GM23248 (cell line): ENCODE results near the gene MAMDC4. TPM values are rescaled to one million over a fixed set of nuclear protein-coding genes. Genes with fewer than 3 reads are reported as not detected.

Experiments
- DNase-seq: peaks from one replicate; pipeline ENCODE4 v3.0.0-alpha.2; 2015
- H2AFZ ChIP-seq: fragments of 200-600 bp; sonication (generic); 2 replicates; pipeline ENCODE4 v1.6.1; 2016; ENCODE audit warnings: antibody characterized with exemption
- H3F3A ChIP-seq: fragments of 200-600 bp; sonication (generic); 2 replicates; pipeline ENCODE4 v1.6.1; 2016; ENCODE audit warnings: mild to moderate bottlenecking, antibody characterized with exemption, mixed run types; ENCODE audit not compliant: insufficient read depth
- H3K27ac ChIP-seq: fragments of 200-600 bp; sonication (generic); 2 replicates; pipeline ENCODE4 v1.5.1; 2016; ENCODE audit warnings: mild to moderate bottlenecking
- H3K27me3 ChIP-seq: fragments of 200-600 bp; sonication (generic); replicated peaks from 2 replicates; pipeline ENCODE4 v1.6.1; 2016; ENCODE audit warnings: mild to moderate bottlenecking; ENCODE audit not compliant: insufficient read depth
- H3K36me3 ChIP-seq: fragments of 200-600 bp; sonication (generic); 2 replicates; pipeline ENCODE4 v1.6.1; 2016; ENCODE audit warnings: low read depth, mild to moderate bottlenecking
- H3K4me1 ChIP-seq: fragments of 200-600 bp; sonication (generic); 2 replicates; pipeline ENCODE4 v1.6.1; 2016; ENCODE audit warnings: mild to moderate bottlenecking; ENCODE audit not compliant: insufficient read depth
- H3K4me2 ChIP-seq: fragments of 200-600 bp; sonication (generic); one replicate; pipeline ENCODE4 v1.6.1; 2016; ENCODE audit warnings: mild to moderate bottlenecking; ENCODE audit not compliant: unreplicated experiment
- H3K4me3 ChIP-seq: fragments of 200-600 bp; sonication (generic); 2 replicates; pipeline ENCODE4 v1.5.1; 2016; ENCODE audit warnings: mild to moderate bottlenecking
- H3K79me2 ChIP-seq: fragments of 200-600 bp; sonication (generic); 2 replicates; pipeline ENCODE4 v1.6.1; 2016; ENCODE audit warnings: mild to moderate bottlenecking; ENCODE audit not compliant: insufficient read depth
- H3K9ac ChIP-seq: fragments of 200-600 bp; sonication (generic); 2 replicates; pipeline ENCODE4 v1.6.1; 2016; ENCODE audit warnings: mild to moderate bottlenecking
- H3K9me2 ChIP-seq: fragments of 200-600 bp; sonication (generic); 2 replicates; pipeline ENCODE4 v1.6.1; 2016; ENCODE audit warnings: mixed run types, mild to moderate bottlenecking, moderate library complexity; ENCODE audit not compliant: insufficient read depth
- H3K9me3 ChIP-seq: fragments of 200-600 bp; sonication (generic); one replicate; pipeline ENCODE4 v1.6.1; 2017; ENCODE audit warnings: low read depth
- H4K20me1 ChIP-seq: fragments of 200-600 bp; sonication (generic); 2 replicates; pipeline ENCODE4 v1.6.0; 2016; ENCODE audit not compliant: insufficient read depth
- EZH2 ChIP-seq: fragments of 200-600 bp; sonication (generic); IDR thresholded peaks from 2 replicates; pipeline ENCODE4 v1.6.1; 2018; ENCODE audit warnings: antibody characterized with exemption, mild to moderate bottlenecking; ENCODE audit not compliant: insufficient read depth, poor library complexity, severe bottlenecking
- EZH2phosphoT487 ChIP-seq: fragments of 200-600 bp; sonication (generic); IDR thresholded peaks from 2 replicates; pipeline ENCODE4 v1.6.1; 2018; ENCODE audit warnings: antibody characterized with exemption, moderate library complexity, mild to moderate bottlenecking, low read depth; ENCODE audit not compliant: insufficient read depth
- WGBS, 2 experiments: methylation state at CpG; one replicate each; pipeline ENCODE4 v1.1.6; 2015 to 2017; ENCODE audit warnings: low lambda C conversion rate in 2 of 2, low coverage in 1 of 2; ENCODE audit errors: missing lambda C conversion rate in 2 of 2; 5-methylcytosine and 5-hydroxymethylcytosine counted together
- in situ Hi-C: fragments of 300-500 bp; cut with MboI; formaldehyde crosslinking; loops from 2 replicates; pipeline ENCODE4 v1.15.0; 2020
- polyA plus RNA-seq: library from polyadenylated mRNA; unstranded; fragments of >200 nt; fragmentation: Nextera tagmentation; extraction: Ambion mirVana; gene quantifications from 2 replicates; pipeline ENCODE4 v1.2.1, GENCODE V29; 2016
- total RNA-seq: library from RNA; depleted of rRNA; stranded (reverse); fragments of >200 nt; shearing (Covaris generic); gene quantifications from 2 replicates; pipeline ENCODE4 v1.2.3, GENCODE V29; 2014

Gene MAMDC4
- total and polyA plus RNA-seq, 2 experiments from 2014 or later, result 0.35 to 2.3 TPM

DNA sequence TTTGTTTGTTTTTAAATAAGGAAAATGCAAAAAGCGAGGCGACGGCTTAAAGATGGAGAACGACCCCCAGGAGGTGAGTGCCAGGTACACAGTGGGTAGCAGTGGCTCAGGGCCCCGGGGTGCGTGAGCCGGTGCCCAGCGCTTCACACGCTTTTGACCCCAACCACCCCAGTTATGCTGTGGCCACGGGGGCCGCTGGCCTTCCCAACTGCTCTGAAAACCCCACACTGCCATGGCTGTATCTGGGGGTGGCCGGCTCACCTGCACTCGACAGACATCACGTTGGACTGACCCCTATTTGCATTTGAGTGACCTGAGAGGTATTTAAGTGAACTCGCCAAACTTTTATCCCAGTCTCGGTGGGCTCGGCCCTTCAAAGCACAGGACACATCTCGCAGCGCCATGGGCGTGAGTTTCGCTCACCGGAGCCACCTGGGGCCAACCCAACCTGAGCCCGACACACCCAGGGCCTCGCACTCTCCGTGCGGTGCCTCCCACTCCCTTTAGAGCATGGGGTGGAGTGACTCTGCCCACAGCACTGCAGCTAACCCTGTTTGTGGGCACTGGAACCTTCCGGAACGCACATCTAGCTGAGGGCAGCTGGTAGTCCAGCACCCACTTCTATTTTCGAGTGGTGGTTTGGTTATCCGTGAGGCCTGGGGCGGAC, 23.5 kb upstream of the MAMDC4 start:
- Histone ChIP-seq H3K36me3 (no peaks in the 10 kb centered on the region), H3K27ac (no peak overlapping the region), H4K20me1 (no peaks in the 10 kb centered on the region), H3K27me3 (no peaks in the 10 kb centered on the region), H3K79me2 (no peaks in the 10 kb centered on the region), H3K4me3 (no peak overlapping the region), H3K9ac (no peak overlapping the region), H3K9me2 (no peaks in the 10 kb centered on the region), H3K9me3 (no peaks in the 10 kb centered on the region), H3K4me1 (no peaks in the 10 kb centered on the region), H2AFZ (no peak overlapping the region), H3F3A (no peaks in the 10 kb centered on the region), H3K4me2 (no peak overlapping the region)
- no peak for DNase-seq
- in situ Hi-C loops, result no loop called here
- 92 to 94% methylated on average over 31 of the region's 31 CpGs for WGBS, 2 experiments
- no peak for TF ChIP-seq EZH2
- no peak for TF ChIP-seq EZH2phosphoT487

DNA sequence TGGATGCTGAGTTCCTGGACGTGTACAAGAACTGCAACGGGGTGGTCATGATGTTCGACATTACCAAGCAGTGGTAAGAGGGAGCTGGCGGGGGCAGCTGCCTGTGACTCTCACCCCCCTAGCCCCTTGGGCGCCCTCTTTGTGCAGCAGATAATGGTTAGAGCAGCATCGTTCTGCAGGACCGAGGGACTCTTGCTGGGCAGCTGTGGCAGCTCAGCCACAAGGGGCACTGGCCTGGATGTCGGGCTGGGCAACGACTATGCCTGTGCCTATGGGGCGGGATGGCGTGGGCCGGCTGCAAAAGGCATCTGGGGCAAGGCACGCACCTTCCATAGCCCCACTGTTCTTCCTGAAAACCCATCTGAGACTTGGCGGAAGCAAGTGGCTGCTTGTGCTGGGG, 22.7 kb upstream of the MAMDC4 start:
- H3K27ac ChIP-seq, result no peak overlapping the region
- H3K27me3 ChIP-seq, result no peaks in the 10 kb centered on the region
- no peaks in the 10 kb centered on the region for H3K4me1 ChIP-seq
- no peaks in the 10 kb centered on the region for H3K9me2 ChIP-seq
- H3K9me3 ChIP-seq, result no peaks in the 10 kb centered on the region
- H4K20me1 ChIP-seq, result no peaks in the 10 kb centered on the region
- H3F3A ChIP-seq, result no peaks in the 10 kb centered on the region
- TF ChIP-seq EZH2, result no peak
- TF ChIP-seq EZH2phosphoT487, result no peak
- 89 to 91% methylated on average over 14 of the region's 14 CpGs for WGBS, 2 experiments
- no peaks in the 10 kb centered on the region for H3K79me2 ChIP-seq
- H3K9ac ChIP-seq, result no peak overlapping the region
- H2AFZ ChIP-seq, result no peak overlapping the region
- in situ Hi-C loops, result no loop called here
- no peak overlapping the region for H3K4me2 ChIP-seq
- H3K4me3 ChIP-seq, result no peak overlapping the region
- H3K36me3 ChIP-seq, result no peaks in the 10 kb centered on the region
- DNase-seq, result no peak

DNA sequence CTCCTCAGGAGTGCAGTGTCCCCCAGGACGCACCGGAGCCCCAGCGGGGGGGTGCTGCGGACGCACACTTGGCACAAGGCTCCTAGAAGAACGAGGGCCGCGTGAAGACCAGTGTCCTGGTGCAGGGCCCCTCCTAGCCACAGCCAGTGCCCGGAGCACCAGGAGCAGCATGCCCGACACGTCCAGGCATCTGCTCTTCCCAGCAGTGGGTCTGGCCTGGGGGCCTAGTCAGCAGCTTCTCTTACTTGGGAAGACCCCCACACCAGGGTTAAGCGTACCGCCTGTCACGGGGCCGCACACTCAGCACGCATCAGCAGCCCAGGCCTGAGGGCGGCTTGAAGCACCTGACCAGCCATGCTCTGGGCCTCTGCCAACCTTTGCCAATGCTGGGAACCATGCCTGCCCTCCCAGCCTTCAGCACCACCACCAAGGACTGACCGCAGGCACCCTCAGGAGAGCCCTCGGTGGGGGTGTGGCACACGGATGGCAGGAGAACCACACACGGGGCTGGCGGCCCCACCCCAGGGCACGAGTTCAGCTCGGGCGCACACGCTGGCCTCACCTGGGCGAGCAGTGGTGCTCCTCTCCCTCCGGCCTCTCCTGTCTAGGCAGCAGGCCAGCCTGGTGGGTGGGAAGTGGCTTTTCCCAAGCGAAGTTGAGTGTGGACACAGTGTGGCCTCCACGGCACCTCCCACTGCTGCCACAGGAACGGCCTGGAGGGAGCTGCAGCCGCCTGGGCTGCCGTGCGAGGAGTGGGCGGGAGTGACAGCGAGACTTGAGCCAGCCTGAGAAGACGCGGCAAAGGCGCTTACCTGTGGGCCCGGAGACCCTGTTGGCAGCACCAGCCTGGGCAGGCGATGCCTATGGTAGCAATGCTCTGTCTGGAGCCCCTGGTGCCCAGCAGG, 21.9 kb upstream of the MAMDC4 start:
- H3K4me3 ChIP-seq, result no peak overlapping the region
- in situ Hi-C loops, result no loop called here
- no peaks in the 10 kb centered on the region for H3K9me2 ChIP-seq

GRCh38 chr9:136831002-136831719, 21.0 kb upstream of the MAMDC4 start:
- in situ Hi-C loops, result no loop called here
- Histone ChIP-seq H3K36me3 (no peaks in the 10 kb centered on the region), H2AFZ (no peak overlapping the region), H4K20me1 (no peaks in the 10 kb centered on the region), H3K4me1 (no peaks in the 10 kb centered on the region), H3K9ac (no peak overlapping the region), H3K79me2 (no peaks in the 10 kb centered on the region), H3K4me2 (no peak overlapping the region), H3K27me3 (no peaks in the 10 kb centered on the region), H3K9me2 (no peaks in the 10 kb centered on the region), H3K4me3 (no peak overlapping the region), H3K9me3 (no peaks in the 10 kb centered on the region), H3F3A (no peaks in the 10 kb centered on the region), H3K27ac (no peak overlapping the region)
- DNase-seq, result no peak
- no peak for TF ChIP-seq EZH2phosphoT487
- no peak for TF ChIP-seq EZH2
- 90 to 93% methylated on average over 24 to 30 of the region's 30 CpGs for WGBS, 2 experiments

More for the DNA sequence above, 21.9 kb upstream of the MAMDC4 start:
- Histone ChIP-seq H3K4me2 (no peak overlapping the region), H3K36me3 (no peaks in the 10 kb centered on the region), H4K20me1 (no peaks in the 10 kb centered on the region), H3K27me3 (no peaks in the 10 kb centered on the region), H3K4me1 (no peaks in the 10 kb centered on the region), H2AFZ (no peak overlapping the region), H3K27ac (no peak overlapping the region), H3K9ac (no peak overlapping the region), H3K79me2 (no peaks in the 10 kb centered on the region), H3K9me3 (no peaks in the 10 kb centered on the region), H3F3A (no peaks in the 10 kb centered on the region)
- DNase-seq, result no peak
- 91 to 95% methylated on average over 41 of the region's 41 CpGs for WGBS, 2 experiments
- TF ChIP-seq EZH2phosphoT487 (no peak), EZH2 (no peak)
